Midbrain (tissue), 1 donor: Measurements from ENCODE around the gene CNST.
"Not testable (repeated sequence)": the region's sequence is repeated elsewhere in the genome, so short reads cannot be mapped to it uniquely, and the experiment has no call there.

Experiments used
- DNase-seq: peaks from one replicate; lab custom pipeline; 2025; lab: John Stamatoyannopoulos, UW

CNST gene

GRCh38 chr1:246709835-246710234, 143.6 kb downstream of the CNST start:
- DNase-seq = no peak

GRCh38 chr1:246711548-246712003, 145.3 kb downstream of the CNST start:
- no peak for DNase-seq

GRCh38 chr1:246712428-246712827, 146.2 kb downstream of the CNST start:
- not testable (repeated sequence) for DNase-seq
